Activated CD4-positive, alpha-beta T cell treated with anti-CD3 and anti-CD28 coated beads, Interleukin-2, amount 50 U/mL, for 48 hours (primary cell): ENCODE data around the gene ALDH18A1.
"Not testable (repeated sequence)": the region's sequence is repeated elsewhere in the genome, so short reads cannot be mapped to it uniquely, and the experiment has no call there.

Source experiments
- DNase-seq, 2 experiments: peaks; one replicate each; pipeline ENCODE4 v3.0.0-alpha.2; 2020

Gene ALDH18A1

GRCh38 chr10:95648138-95648537 lies 8.4 kb downstream of the ALDH18A1 start:
- DNase-seq, result no peak

GRCh38 chr10:95646160-95646559 lies 10.4 kb downstream of the ALDH18A1 start:
- DNase-seq, result no peak

GRCh38 chr10:95644901-95645300 lies 11.6 kb downstream of the ALDH18A1 start:
- DNase-seq, result no peak

- no peak for DNase-seq
Observed at GRCh38 chr10:95640891-95641315, 15.6 kb downstream of the ALDH18A1 start.

GRCh38 chr10:95637911-95638310 lies 18.6 kb downstream of the ALDH18A1 start:
- DNase-seq, result no peak

- no peak for DNase-seq
Observed at GRCh38 chr10:95637140-95637539, 19.4 kb downstream of the ALDH18A1 start.

GRCh38 chr10:95635319-95635733 lies 21.2 kb downstream of the ALDH18A1 start:
- DNase-seq, result no peak

- no peak for DNase-seq
Observed at GRCh38 chr10:95628786-95629185, 27.7 kb downstream of the ALDH18A1 start.

- no peak for DNase-seq
Observed at GRCh38 chr10:95626500-95626899, 30.0 kb downstream of the ALDH18A1 start.

- not testable (repeated sequence) for DNase-seq
Observed at GRCh38 chr10:95620415-95620814, 36.1 kb downstream of the ALDH18A1 start.

- DNase-seq, result no peak
Observed at GRCh38 chr10:95618101-95618500, 38.4 kb downstream of the ALDH18A1 start.

- no peak for DNase-seq
Observed at GRCh38 chr10:95616446-95616845, 40.1 kb downstream of the ALDH18A1 start.

GRCh38 chr10:95613330-95613729 lies 43.2 kb downstream of the ALDH18A1 start:
- DNase-seq, result no peak

- no peak for DNase-seq
Observed at GRCh38 chr10:95610727-95611126, 45.8 kb downstream of the ALDH18A1 start.

- DNase-seq, result no peak
Observed at GRCh38 chr10:95606922-95607321, 49.6 kb downstream of the ALDH18A1 start.

GRCh38 chr10:95605163-95605562 lies 51.3 kb downstream of the ALDH18A1 start:
- no peak for DNase-seq

GRCh38 chr10:95604630-95605029 lies 51.9 kb downstream of the ALDH18A1 start:
- no peak for DNase-seq

- no peak for DNase-seq
Observed at GRCh38 chr10:95602382-95602781, 54.1 kb downstream of the ALDH18A1 start.

GRCh38 chr10:95601116-95601719 lies 55.3 kb downstream of the ALDH18A1 start:
- peak; percentile 58 to 65 for DNase-seq

- no peak for DNase-seq
Observed at GRCh38 chr10:95600158-95600557, 56.4 kb downstream of the ALDH18A1 start.

GRCh38 chr10:95597788-95598187 lies 58.7 kb downstream of the ALDH18A1 start:
- DNase-seq, result no peak

GRCh38 chr10:95588025-95588424 lies 68.5 kb downstream of the ALDH18A1 start:
- no peak for DNase-seq

- DNase-seq, result no peak
Observed at GRCh38 chr10:95579835-95580535, 76.5 kb downstream of the ALDH18A1 start.

- DNase-seq, result no peak
Observed at GRCh38 chr10:95579292-95579691, 77.2 kb downstream of the ALDH18A1 start.

- no peak for DNase-seq
Observed at GRCh38 chr10:95578619-95579018, 77.9 kb downstream of the ALDH18A1 start.
